GM18873 (cell line): ENCODE measurements around the gene BACH2.

Source experiments
- ATAC-seq: cut with Tn5 transposase; IDR thresholded peaks from one replicate; pipeline ENCODE4 v1.9.1; 2021; ENCODE audit warnings: mild to moderate bottlenecking, moderate library complexity, moderate number of reproducible peaks; ENCODE audit not compliant: unreplicated experiment, low FRiP score

BACH2 gene

GRCh38 chr6:90008908-90009501 lies 287.6 kb downstream of the BACH2 start:
- no peak for ATAC-seq

DNA sequence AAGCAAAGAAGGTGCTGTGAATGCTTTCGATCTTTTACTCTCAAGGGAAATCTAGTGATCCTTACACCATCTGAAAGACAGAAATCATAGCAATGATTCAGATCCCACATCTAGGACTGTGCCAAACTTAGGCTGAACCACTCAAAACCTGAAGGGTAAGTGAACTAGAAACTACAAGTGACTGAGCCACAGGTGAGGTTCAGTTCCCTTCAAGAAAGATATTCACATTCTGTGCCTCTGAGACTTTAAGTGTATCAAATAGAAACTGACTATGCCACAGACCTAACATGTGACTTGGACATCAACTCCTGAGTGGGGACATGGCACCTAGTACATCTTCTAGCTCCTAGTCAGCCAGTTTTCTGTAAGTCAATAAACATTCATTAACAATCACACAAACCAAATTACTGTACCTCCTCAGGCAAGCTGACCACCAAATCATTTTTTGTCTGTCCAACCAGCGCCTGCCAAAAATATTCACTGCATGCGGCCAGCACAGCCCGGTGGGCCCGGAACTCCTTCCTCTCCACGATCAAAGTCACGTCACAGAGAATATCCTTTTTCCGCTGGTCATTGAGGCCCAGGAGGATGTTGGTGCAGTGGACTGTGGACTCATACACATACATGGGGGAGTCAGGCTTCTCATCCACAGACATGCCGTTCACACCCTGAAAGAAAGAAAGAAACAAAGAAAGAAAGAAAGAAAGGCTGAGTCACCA lies 288.3 kb downstream of the BACH2 start:
- ATAC-seq = peak; percentile 67

DNA sequence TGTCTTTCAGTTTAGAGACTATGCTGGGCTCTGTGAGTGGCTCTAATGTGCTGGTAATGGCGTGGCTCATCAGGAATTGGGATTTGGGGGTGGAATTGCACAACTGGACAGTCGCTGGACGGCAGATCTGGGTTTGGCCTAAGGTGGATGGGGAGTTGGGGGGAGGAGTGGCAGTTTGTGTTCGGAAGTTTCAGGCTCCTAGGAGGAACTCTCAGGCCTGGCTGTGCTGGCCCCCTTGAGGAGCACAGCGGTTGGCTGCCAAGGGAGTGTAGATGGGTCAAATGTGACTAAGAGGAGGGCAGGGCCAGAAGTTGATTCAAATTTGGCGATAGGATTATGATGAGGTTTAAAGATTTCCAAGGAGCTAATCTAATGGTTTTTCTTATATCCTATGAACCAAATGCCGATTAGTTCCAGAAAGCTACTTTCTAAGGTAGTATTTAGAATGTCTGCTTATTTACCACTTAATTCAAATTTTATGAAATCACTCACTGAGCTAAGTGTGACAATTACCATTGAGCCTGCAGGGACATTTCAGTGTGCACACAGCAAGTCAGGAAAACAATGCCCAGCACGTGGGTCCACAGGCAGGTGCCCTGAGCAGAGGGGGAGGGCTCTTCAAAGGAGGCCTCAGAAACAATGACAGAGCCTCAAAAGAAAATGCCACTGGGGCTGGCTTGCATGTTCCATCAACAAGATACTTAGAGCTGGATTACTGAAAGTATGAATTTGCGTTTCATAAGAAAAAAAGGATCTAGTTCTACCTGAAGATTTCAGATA lies 291.4 kb downstream of the BACH2 start:
- ATAC-seq = no peak

DNA sequence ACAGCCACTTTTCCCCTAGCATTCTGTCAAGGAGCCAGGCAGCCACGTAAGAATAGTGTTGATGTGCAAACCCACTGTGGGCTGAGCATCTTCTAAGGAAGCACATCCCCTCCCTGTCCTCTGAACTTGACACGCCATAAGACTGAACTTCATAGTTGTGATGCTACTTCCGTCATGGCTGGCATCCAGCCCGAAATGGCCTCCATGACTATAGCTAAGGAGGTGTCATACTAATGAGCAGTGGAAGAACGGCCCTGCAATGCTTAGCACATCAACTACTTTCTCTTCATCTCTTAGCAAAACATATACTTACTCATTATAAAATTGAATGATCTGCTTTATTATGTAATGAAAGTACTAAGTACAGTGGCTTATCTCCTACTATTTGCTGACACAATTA lies 292.1 kb downstream of the BACH2 start:
- ATAC-seq = no peak

DNA sequence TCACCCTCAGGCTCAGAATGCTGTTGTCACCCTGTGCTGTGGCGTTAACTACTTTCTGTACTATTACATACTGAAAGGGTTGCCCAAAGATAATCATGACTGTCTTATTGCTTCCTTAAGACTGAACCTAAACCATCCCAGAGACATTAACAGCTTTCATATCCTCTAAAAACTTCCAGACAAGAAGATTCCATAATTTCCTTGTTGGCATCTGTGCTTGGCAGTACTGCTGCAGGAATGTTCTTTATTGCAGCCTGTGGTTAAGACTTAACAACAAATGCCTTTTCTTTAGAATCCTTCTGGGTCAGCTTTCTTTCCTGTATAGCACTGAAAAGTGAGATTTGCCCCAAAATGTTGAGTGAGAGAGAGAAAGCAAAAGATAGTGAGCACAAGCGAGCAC lies 292.7 kb downstream of the BACH2 start:
- no peak for ATAC-seq

DNA sequence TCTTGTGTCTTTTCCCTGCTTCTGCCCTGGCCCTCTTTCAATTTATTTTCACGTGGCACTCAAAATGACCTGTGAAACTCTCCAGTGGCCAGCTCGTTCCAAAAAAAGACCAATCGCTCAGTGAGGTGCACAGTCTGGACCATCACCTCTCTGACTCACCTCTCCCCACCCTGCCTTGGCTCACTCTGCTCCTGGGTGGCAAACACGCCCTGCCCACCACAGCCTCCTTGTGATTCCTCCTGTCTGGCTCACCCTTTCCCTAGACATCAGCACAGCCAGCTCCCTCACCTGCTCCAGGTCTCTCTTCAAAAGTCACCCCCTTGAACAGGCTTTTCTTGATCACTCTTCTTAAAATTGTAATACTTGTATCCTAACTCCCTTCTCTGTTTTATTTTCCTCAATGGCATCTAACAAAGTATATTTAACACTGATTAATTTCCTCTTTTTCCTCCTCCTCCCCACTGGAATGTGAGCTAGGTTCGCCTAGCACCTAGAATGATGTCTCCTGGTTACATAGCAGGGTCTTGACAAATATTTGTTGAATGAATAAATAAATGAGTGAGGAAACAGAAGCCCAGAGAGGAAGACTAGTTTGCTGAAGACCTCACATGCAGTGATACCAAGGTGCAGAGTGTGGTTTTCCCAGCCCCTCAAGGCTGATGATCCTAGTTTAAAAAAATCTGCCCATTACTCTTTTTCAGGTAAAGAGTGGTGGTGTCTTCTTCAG lies 293.4 kb downstream of the BACH2 start:
- no peak for ATAC-seq

DNA sequence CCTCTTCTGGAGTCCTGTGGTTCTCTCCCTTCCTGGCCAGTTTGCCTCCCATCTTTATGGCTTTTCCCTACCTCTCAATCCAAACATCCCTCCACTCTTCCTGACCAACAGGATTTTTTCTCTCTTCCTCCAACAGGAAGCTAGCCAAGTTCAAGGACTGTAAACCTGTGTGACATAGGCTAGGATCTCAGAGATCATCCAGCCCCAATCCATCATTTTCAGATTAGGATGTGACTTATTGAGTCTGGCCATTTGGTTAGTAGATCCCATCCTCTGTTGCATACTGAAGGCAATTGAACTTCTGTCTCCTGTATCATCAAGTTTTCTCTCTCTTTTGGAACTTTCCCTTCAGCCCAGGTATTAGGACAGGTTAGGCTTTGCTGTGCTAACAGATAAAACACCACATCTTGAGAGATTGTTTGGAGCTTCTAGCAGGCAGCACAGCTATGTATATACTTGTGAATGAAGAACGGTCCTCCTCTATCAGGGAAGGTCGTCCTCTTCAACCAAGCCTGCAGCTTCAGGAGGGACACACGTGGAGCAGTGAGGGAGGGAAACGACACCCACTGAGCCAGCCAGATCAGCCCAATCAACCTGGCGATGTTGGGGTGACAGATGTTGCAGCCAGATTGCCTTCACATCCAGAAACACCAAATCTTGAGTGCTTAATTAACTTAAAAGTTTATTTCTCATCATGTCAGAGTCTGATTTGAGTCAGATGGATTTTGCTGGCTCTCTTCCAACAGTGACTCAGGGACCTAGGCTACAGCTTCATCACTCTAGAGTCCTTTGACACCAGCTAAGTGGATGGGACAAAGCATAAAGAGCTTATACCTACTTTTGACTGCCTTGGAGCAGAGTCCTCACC lies 295.5 kb downstream of the BACH2 start:
- no peak for ATAC-seq

DNA sequence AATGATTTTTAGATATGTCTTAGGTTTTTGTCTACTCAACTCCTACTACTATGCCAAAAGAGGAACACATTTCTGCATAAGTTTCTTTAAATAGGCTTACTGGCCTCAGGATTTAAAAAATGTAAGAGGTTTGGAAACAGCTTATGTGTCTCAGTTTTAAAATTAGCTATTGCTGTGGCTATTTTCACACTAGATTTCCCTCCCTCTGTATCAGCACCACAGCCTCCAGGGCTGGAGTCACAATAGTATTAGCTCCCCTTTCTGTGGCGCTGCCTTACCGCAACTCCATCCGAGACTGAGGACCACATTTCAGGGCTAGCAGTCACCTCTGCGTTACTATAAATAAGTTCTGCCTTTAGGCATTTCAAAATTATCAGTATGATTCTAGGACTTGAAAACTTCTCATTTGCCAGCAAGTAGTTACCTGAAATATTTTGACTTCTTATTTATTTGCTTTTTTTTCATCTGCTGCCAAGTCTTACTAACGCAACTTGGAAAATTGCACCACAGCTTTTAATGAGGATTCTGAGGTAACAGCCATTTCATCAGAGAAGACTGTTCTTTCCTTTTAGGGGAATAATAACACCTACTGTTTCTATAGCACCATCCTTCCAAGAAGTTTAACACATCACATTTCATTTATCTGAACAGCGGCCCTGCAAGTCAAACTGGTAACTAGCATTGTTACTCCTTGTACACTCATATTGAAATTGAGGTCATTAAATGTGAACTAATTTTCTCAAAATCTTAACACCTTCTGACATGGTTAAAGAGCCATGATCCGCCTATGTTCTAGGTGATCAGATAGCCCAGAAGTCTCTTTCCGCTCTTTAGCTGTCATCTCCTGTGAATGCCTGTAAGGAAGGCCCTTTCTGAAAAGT lies 296.5 kb downstream of the BACH2 start:
- ATAC-seq = no peak

DNA sequence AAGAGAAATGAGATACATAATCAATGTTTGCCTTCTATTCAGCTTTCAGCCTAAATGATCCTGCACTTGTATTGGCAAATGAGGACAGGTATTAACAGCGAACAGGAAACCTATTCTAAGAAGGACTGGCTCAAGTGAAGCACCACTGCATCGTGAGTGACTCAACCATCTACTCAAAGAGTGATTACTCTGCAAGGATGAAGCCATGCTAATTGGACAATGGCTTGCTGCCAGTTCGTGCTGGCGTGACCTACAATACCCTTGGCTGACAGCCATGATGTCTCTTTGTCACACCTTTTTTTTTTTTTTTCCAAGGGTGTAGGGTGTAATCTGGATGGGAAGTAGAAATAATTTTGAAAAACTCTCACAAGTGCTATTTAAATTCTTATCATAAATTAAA lies 297.5 kb downstream of the BACH2 start:
- ATAC-seq = no peak

- ATAC-seq = no peak
These were observed 298.9 kb downstream of the BACH2 start for GRCh38 chr6:89997456-89998445.

- no peak for ATAC-seq
These were observed 303.2 kb downstream of the BACH2 start for GRCh38 chr6:89993411-89993810.

DNA sequence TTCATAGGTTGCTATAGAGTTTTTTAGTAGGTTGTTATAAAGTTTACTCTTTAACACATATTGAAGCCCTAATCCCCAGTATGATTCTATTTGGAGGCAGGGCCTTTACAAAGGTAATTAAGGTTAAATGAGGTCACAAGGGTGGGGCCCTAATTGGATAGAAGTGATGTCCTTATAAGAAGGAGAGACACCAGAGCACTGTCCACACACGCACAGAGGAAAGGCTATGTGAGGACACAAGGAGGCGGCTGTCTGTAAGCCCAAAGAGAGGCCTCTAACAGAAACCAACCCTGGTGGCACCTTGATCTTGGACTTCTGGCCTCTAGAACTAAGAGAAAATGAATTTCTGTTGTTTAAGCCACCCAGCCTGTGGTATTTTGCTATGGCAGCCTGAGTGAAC lies 303.8 kb downstream of the BACH2 start:
- no peak for ATAC-seq

DNA sequence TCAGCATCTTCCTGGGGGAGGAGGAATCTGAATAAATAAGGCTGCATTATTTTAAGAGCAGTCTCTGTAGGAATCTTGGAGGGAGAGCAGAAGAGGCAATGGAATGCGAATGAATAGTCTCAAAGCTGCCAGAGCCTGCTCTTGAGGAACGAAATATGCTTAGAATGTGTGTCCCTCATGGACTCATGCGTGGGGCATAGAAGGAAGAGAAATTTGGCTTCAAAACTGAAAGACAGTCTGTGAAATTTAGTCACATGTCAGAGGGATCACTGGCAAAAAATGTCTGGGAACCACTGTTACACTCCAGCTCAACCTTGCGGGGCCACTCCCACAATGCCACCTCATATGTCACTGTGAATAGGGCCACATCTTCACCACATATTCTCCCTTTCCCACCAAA lies 306.9 kb downstream of the BACH2 start:
- no peak for ATAC-seq

- no peak for ATAC-seq
These were observed 308.8 kb downstream of the BACH2 start for GRCh38 chr6:89987830-89988229.

DNA sequence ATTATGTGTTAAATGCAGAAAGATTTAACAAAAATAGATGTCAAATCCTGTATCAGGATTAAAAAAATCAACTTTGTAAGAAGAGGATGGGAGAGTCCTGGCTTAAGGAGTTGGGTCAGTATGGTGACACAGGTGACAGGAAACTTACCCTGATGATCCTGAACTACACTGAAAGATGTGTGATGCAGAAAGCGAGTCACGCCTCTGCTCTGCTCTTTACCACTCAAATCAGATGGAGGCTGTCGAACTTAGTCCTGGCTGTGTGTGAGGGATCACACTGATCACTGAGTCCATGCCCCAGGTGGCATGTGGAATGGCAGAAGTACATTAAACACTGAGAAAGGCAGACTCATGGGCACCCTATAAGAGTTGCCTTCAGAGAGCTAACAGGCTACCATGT lies 309.5 kb downstream of the BACH2 start:
- ATAC-seq = no peak

- ATAC-seq = no peak
These were observed 310.0 kb downstream of the BACH2 start for GRCh38 chr6:89986650-89987074.

DNA sequence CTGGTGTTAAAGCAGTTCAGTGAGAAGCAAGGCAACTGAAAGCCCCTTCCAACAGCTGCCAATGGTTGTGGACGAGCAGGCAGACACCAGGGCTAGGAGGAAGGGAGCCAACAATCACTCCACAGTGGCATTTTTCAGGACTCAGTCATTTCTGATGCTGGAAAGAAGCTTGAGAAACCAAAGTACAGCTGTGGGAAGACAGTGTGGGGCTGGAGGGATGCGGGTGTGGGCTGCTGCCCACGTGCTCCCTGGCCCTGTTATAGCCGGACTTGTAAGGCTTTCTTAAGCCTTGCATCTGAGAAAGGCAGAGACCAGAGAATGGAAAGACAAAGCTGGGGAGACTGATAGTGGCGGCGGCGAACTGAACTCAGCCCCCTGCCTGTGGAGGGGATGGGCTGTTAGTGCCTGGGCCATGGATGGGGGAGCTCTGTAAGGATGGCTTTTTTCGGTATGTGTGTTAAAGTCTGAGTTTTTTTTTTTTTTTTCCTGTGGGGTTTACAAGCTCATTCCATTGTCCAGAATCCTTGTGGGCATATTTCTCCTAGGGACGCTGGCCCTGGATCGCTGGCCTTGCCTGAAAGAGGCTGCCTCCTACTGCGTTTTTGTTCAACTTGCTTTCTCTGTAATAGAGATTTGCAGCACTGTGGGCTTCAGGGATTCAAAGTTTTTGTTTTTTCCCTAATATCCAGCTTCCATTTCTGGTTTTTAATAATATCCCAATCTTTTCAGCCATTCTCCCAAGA lies 310.7 kb downstream of the BACH2 start:
- ATAC-seq = no peak
